Measurements from ENCODE around the gene MAGI2. TPM values are rescaled to one million over a fixed set of nuclear protein-coding genes. Genes with fewer than 3 reads are reported as not detected.

Gene MAGI2
- total RNA-seq, 1 experiment from 2014 or later, result 0.22 TPM

DNA sequence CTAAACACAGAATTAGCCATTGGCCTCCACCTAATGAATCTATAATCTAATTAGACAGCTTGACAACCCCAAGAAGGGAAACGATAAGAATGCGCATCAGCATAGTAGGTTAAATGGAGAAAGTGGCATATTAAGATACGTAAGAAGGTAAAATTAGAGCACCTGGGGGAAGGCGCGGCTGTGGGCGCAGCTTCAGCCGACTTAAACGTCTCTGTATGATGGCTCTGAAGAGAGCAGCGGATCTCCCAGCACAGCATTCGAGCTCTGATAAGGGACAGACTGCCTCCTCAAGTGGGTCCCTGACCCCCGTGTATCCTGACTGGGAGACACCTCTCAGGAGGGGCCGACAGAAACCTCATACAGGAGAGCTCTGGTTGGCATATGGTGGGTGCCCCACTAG is 1136.1 kb downstream of the MAGI2 start (continued):
- TF ChIP-seq, protein P1, sequence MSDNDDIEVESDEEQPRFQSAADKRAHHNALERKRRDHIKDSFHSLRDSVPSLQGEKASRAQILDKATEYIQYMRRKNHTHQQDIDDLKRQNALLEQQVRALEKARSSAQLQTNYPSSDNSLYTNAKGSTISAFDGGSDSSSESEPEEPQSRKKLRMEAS (IDR thresholded peaks at IDR 0.05), result no peak

GRCh38 chr7:78316110-78316509 is 1137.4 kb downstream of the MAGI2 start:
- H3K9ac ChIP-seq (ENCODE audit: low read length), result no peak overlapping the region
- H3K27me3 ChIP-seq (ENCODE audit: insufficient read depth, low read length), result peaks cover 31% of the 10 kb centered on the region; the same call in 1 of the 2 replicates
- no peak overlapping the region for H3K27ac ChIP-seq (ENCODE audit: low read depth, low read length)
- no peak overlapping the region for H3K4me3 ChIP-seq (replicated peaks in 1 of 2; ENCODE audit: low read depth in 1 of 2, low read length in 2 of 2)
- DNase-seq (ENCODE audit: low read depth, low spot score) (no peak), ATAC-seq (no peak)
- intact Hi-C loops (cut with micrococcal nuclease), result no loop called here
- no peaks in the 10 kb centered on the region for H3K4me1 ChIP-seq (ENCODE audit: control insufficient read depth in 1 of 2, insufficient read depth in 2 of 2, low read length in 2 of 2)
- no peak overlapping the region for H3K4me2 ChIP-seq (ENCODE audit: low read length)
- RAD21 ChIA-PET (ENCODE audit: low non-redundant PET in 1 of 2, low total read pairs in 2 of 2, uncharacterized antibody in 2 of 2, unreplicated experiment in 2 of 2), result no interaction called here
- no peaks in the 10 kb centered on the region for H3K9me3 ChIP-seq (ENCODE audit: control insufficient read depth in 1 of 2, insufficient read depth in 1 of 2, low read depth in 1 of 2, low read length in 2 of 2)
- H3K79me2 ChIP-seq (ENCODE audit: insufficient read depth, low read length), result no peaks in the 10 kb centered on the region
- POLR2A ChIA-PET, result no interaction called here
- no peaks in the 10 kb centered on the region for H4K20me1 ChIP-seq (ENCODE audit: insufficient read depth)
- H3K36me3 ChIP-seq (ENCODE audit: control insufficient read depth in 1 of 2, insufficient read depth in 2 of 2, low read length in 2 of 2), result no peaks in the 10 kb centered on the region
- no peaks in the 10 kb centered on the region for H3K9me2 ChIP-seq (ENCODE audit: insufficient read depth)
- H2AFZ ChIP-seq (ENCODE audit: low read depth, low read length, poor library complexity, severe bottlenecking), result no peak overlapping the region
- TF ChIP-seq EZH2phosphoT487 (IDR thresholded peaks at IDR 0.05; ENCODE audit: borderline replicate concordance), result no peak
- no peak for TF ChIP-seq TCF7L2 (IDR thresholded peaks at IDR 0.05; ENCODE audit: borderline replicate concordance, extremely low read depth, insufficient read depth, insufficient read length)
- no peak for TF ChIP-seq ZBTB33 (IDR thresholded peaks at IDR 0.05; ENCODE audit: extremely low read depth, insufficient replicate concordance, low read length)
- TF ChIP-seq SRF (IDR thresholded peaks at IDR 0.05; ENCODE audit: low read depth), result no peak
- no peak for TF ChIP-seq REST (IDR thresholded peaks at IDR 0.05; ENCODE audit: low read depth)
- TF ChIP-seq, protein P1 (IDR thresholded peaks at IDR 0.05), result no peak
- TF ChIP-seq EZH2 (IDR thresholded peaks at IDR 0.05), result no peak
- no peak for TF ChIP-seq ZNF274 (IDR thresholded peaks at IDR 0.05; ENCODE audit: low read depth, low read length)
- no peak for TF ChIP-seq ZFX (IDR thresholded peaks at IDR 0.05)
- no peak for TF ChIP-seq SIN3A (IDR thresholded peaks at IDR 0.05; ENCODE audit: low read depth)
- TF ChIP-seq FOSL1 (IDR thresholded peaks at IDR 0.05; ENCODE audit: low read depth), result no peak
- TF ChIP-seq CEBPB (IDR thresholded peaks at IDR 0.05; ENCODE audit: low read depth), result no peak
- no peak for TF ChIP-seq CBX3 (IDR thresholded peaks at IDR 0.05; ENCODE audit: low read depth)
- no peak for TF ChIP-seq SP1 (IDR thresholded peaks at IDR 0.05; ENCODE audit: low read depth)
- no TSS peak for BruUV-seq (replicated peaks)
- CTCF ChIA-PET, result no interaction called here
